ENCODE results near the gene CTSZ. TPM values are rescaled to one million over a fixed set of nuclear protein-coding genes. Genes with fewer than 3 reads are reported as not detected.

The CTSZ gene
- total and polyA plus RNA-seq, 10 of the 15 experiments (the other 5 are each of a cell fraction or from before 2014, with no cell fraction given) = 6.0 to 301 (median 154) TPM

- intact Hi-C loops (cut with micrococcal nuclease; ENCODE audit: unreplicated experiment) (no loop called here), in situ Hi-C loops (cut with MboI) (no loop called here)
- RAD21 ChIA-PET (ENCODE audit: unreplicated experiment) = no interaction called here
- POLR2A ChIA-PET = no interaction called here
- DNase-seq (ENCODE audit: low read depth, low spot score) (no peak), ATAC-seq (no peak), FAIRE-seq (no peak)
- no peak overlapping the region for H3K4me3 ChIP-seq
- H3K36me3 ChIP-seq (ENCODE audit: control insufficient read depth in 2 of 2, insufficient read depth in 2 of 2, low read length in 1 of 2) = no peaks in the 10 kb centered on the region
- BruUV-seq (replicated peaks) = no TSS peak
- no peaks in the 10 kb centered on the region for H3K9me3 ChIP-seq (replicated peaks; ENCODE audit: control insufficient read depth, insufficient read depth, low read length)
- SMC1A ChIA-PET (ENCODE audit: uncharacterized antibody, unreplicated experiment) = no interaction called here
- H3K4me1 ChIP-seq (ENCODE audit: control insufficient read depth, insufficient read depth, low read length) = no peaks in the 10 kb centered on the region
- TF ChIP-seq E2F4 (IDR thresholded peaks at IDR 0.05; ENCODE audit: low read depth, low read length) (no peak), SUZ12 (IDR thresholded peaks at IDR 0.05; ENCODE audit: unreplicated experiment) (no peak), TARDBP (IDR thresholded peaks at IDR 0.05; ENCODE audit: borderline replicate concordance) (no peak), SP1 (IDR thresholded peaks at IDR 0.05; ENCODE audit: low read depth, low read length) (no peak), ZNF384 (IDR thresholded peaks at IDR 0.05; ENCODE audit: borderline replicate concordance, low read depth, low read length) (no peak), TCF12 (IDR thresholded peaks at IDR 0.05; ENCODE audit: low read depth, low read length) (no peak), SREBF1 (IDR thresholded peaks at IDR 0.05; ENCODE audit: low read length) (no peak), HDAC2 (IDR thresholded peaks at IDR 0.05) (no peak), TCF3 (IDR thresholded peaks at IDR 0.05; ENCODE audit: borderline replicate concordance, insufficient read depth, low read depth, low read length) (no peak), CUX1 (IDR thresholded peaks at IDR 0.05; ENCODE audit: insufficient replicate concordance, low read depth, low read length) (no peak), CBX3 (IDR thresholded peaks at IDR 0.05; ENCODE audit: borderline replicate concordance, low read depth) (no peak)
- TF ChIP-seq, protein P1, sequence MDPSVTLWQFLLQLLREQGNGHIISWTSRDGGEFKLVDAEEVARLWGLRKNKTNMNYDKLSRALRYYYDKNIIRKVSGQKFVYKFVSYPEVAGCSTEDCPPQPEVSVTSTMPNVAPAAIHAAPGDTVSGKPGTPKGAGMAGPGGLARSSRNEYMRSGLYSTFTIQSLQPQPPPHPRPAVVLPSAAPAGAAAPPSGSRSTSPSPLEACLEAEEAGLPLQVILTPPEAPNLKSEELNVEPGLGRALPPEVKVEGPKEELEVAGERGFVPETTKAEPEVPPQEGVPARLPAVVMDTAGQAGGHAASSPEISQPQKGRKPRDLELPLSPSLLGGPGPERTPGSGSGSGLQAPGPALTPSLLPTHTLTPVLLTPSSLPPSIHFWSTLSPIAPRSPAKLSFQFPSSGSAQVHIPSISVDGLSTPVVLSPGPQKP (IDR thresholded peaks at IDR 0.05; ENCODE audit: low read depth, low read length) = no peak
- no peaks in the 10 kb centered on the region for H3K27me3 ChIP-seq (replicated peaks in 1 of 2; ENCODE audit: control insufficient read depth in 2 of 2, insufficient read depth in 2 of 2, low read length in 1 of 2)
- H3K79me2 ChIP-seq (ENCODE audit: control insufficient read depth, insufficient read depth, low read length) = no peaks in the 10 kb centered on the region
- no peak overlapping the region for H3K9ac ChIP-seq (ENCODE audit: control insufficient read depth, insufficient read depth, low read length)
- no peaks in the 10 kb centered on the region for H4K20me1 ChIP-seq (ENCODE audit: control insufficient read depth, insufficient read depth)
- H3K4me2 ChIP-seq (ENCODE audit: control insufficient read depth, insufficient read depth) = no peak overlapping the region
- no peak overlapping the region for H2AFZ ChIP-seq (ENCODE audit: control insufficient read depth, low read depth, low read length)
- CTCF ChIA-PET = no interaction called here
- no peak overlapping the region for H3K27ac ChIP-seq (ENCODE audit: control insufficient read depth, insufficient read depth)
Observed at GRCh38 chr20:58953050-58953449, 54.0 kb downstream of the CTSZ start.

All from GM12878 (cell line).